HepG2 (cell line): ENCODE data around the gene NOXRED1. TPM values are rescaled to one million over a fixed set of nuclear protein-coding genes. Genes with fewer than 3 reads are reported as not detected.

ENCODE experiments used
- ATAC-seq: fragments of 200-7000 bp; cut with Tn5 transposase; 3 replicates; pipeline ENCODE4 v1.9.1; 2020; ENCODE audit warnings: mild to moderate bottlenecking, moderate library complexity
- BruUV-seq: library from RNA; stranded (reverse); fragments of 400-500 nt; replicated peaks from 2 replicates; lab custom pipeline; 2021; lab: Mats Ljungman, UMichigan
- CTCF ChIA-PET: fragments of 300-600 bp; formaldehyde crosslinking; extraction: SDS; loops from one replicate; lab custom pipeline; 2021; ENCODE audit warnings: low total read pairs, inconsistent platforms, low intra/inter-chr PET ratio; lab: Yijun Ruan, JAX
- POLR2A ChIA-PET: fragments of 350-600 bp; sonication (Branson Sonifier 250); formaldehyde crosslinking; loops from one replicate; lab custom pipeline; 2020; ENCODE audit warnings: antibody characterized with exemption, inconsistent platforms; lab: Yijun Ruan, JAX
- DNase-seq: peaks from one replicate; pipeline ENCODE4 v3.0.0-alpha.2; 2015; ENCODE audit warnings: low spot score
- FAIRE-seq: peaks from 3 replicates; lab custom pipeline; 2011; peaks lifted over from hg19 to GRCh38; lab: Jason Lieb, UNC
- H2AFZ ChIP-seq: one replicate; pipeline ENCODE4 v1.6.1; 2011; ENCODE audit warnings: low read length, inconsistent platforms
- H3K27ac ChIP-seq: fragments of 300-600 bp; 3 replicates; pipeline ENCODE4 v1.8.0; 2011; ENCODE audit warnings: mixed run types, mild to moderate bottlenecking, mixed read lengths, low read length, inconsistent platforms; ENCODE audit not compliant: insufficient read depth; ENCODE audit errors: extremely low read length
- H3K27me3 ChIP-seq, 2 experiments: fragments of 200-600 bp in 1 of 2; 2 replicates in 1 of 2; 3 replicates in 1 of 2; pipeline versions ENCODE4 v1.6.0 to v1.8.0; 2011; ENCODE audit warnings: low read length in 2 of 2, mild to moderate bottlenecking in 2 of 2, moderate library complexity in 2 of 2, inconsistent platforms in 1 of 2; ENCODE audit not compliant: insufficient read depth in 2 of 2, control insufficient read depth in 1 of 2
- H3K36me3 ChIP-seq, 2 experiments: fragments of 200-600 bp in 1 of 2; replicated peaks in 1 of 2; 2 replicates in 1 of 2; 3 replicates in 1 of 2; pipeline versions ENCODE4 v1.5.1 to v1.8.0; 2011; ENCODE audit warnings: low read length in 2 of 2, inconsistent platforms in 1 of 2; ENCODE audit not compliant: insufficient read depth in 2 of 2, control insufficient read depth in 1 of 2
- H3K4me1 ChIP-seq: 2 replicates; pipeline ENCODE4 v1.5.1; 2012; ENCODE audit warnings: low read length, inconsistent platforms; ENCODE audit not compliant: insufficient read depth
- H3K4me2 ChIP-seq: 2 replicates; pipeline ENCODE4 v1.6.0; 2011; ENCODE audit warnings: low read depth, low read length, inconsistent platforms
- H3K4me3 ChIP-seq, 3 experiments: fragments of 200-600 bp in 1 of 3; sonication (generic), shearing (Covaris generic) in 1 of 3; replicated peaks in 1 of 3; 2 replicates each; pipeline ENCODE4 v1.5.1; 2011 to 2016; ENCODE audit warnings: low read length in 3 of 3, inconsistent platforms in 2 of 3, low read depth in 2 of 3, mild to moderate bottlenecking in 2 of 3, control low read depth in 1 of 3, mixed read lengths in 1 of 3; ENCODE audit not compliant: insufficient read depth in 1 of 3
- H3K79me2 ChIP-seq: one replicate; pipeline ENCODE4 v1.6.1; 2011; ENCODE audit warnings: low read length, inconsistent platforms; ENCODE audit not compliant: insufficient read depth
- H3K9ac ChIP-seq: 2 replicates; pipeline ENCODE4 v1.6.0; 2011; ENCODE audit warnings: mild to moderate bottlenecking, low read depth, low read length, inconsistent platforms; ENCODE audit not compliant: insufficient read depth
- H3K9me3 ChIP-seq: 2 replicates; pipeline ENCODE4 v1.5.1; 2012; ENCODE audit warnings: mild to moderate bottlenecking, low read length
- H4K20me1 ChIP-seq: 2 replicates; pipeline ENCODE4 v1.6.0; 2011; ENCODE audit warnings: inconsistent platforms, mild to moderate bottlenecking, low read length, moderate library complexity; ENCODE audit not compliant: insufficient read depth
- MZF1 ChIP-seq: sonication (generic); formaldehyde crosslinking; IDR thresholded peaks from 2 replicates; pipeline ENCODE4 v1.8.1; 2023; ENCODE audit warnings: mild to moderate bottlenecking, missing genetic modification reagents, borderline replicate concordance
- NBN ChIP-seq: fragments of 450-650 bp; conservative IDR thresholded peaks from 2 replicates; pipeline ENCODE4 v1.6.1; 2017
- SMYD3 ChIP-seq: sonication (generic); formaldehyde crosslinking; IDR thresholded peaks from 2 replicates; pipeline ENCODE4 v1.8.1; 2023; ENCODE audit warnings: mild to moderate bottlenecking, missing genetic modification reagents
- TERF1 ChIP-seq: sonication (generic); formaldehyde crosslinking; IDR thresholded peaks from 2 replicates; pipeline ENCODE4 v1.8.0; 2022; ENCODE audit warnings: mild to moderate bottlenecking, missing genetic modification reagents, moderate library complexity
- TOE1 ChIP-seq: sonication (generic); formaldehyde crosslinking; IDR thresholded peaks from 2 replicates; pipeline ENCODE4 v1.4.0; 2020; ENCODE audit warnings: mild to moderate bottlenecking, missing genetic modification reagents
- TOPORS ChIP-seq: sonication (generic); formaldehyde crosslinking; IDR thresholded peaks from 2 replicates; pipeline ENCODE4 v1.8.0; 2023; ENCODE audit warnings: mild to moderate bottlenecking, missing genetic modification reagents
- WGBS: methylation state at CpG from one replicate; pipeline ENCODE4 v1.1.6; 2017; ENCODE audit warnings: low lambda C conversion rate; 5-methylcytosine and 5-hydroxymethylcytosine counted together
- in situ Hi-C: cut with HindIII; loops from 2 replicates; pipeline ENCODE4 v1.10.0; 2017; ENCODE audit warnings: low pct_unique_long_range_greater_than_20kb; ENCODE audit not compliant: extremely low pct_ligation_motif_present
- intact Hi-C: fragments of 100-400 bp; cut with micrococcal nuclease; formaldehyde crosslinking; loops from one replicate; pipeline ENCODE4 v1.10.0; 2022; ENCODE audit not compliant: unreplicated experiment
- polyA plus RNA-seq, 8 experiments: library from polyadenylated mRNA; depleted of rRNA in 3 of 8; stranded (reverse) in 7 of 8; unstranded in 1 of 8; fragments of >200 nt; fragmentation: Illumina TruSeq in 4 of 8; extraction: Trizol in 4 of 8; gene quantifications; 2 replicates each; pipeline versions ENCODE4 v1.2.1 to v1.2.3, GENCODE V29; 2011 to 2016; ENCODE audit warnings: low read depth in 4 of 8, missing spikeins in 1 of 8, mixed read lengths in 1 of 8; ENCODE audit not compliant: insufficient read depth in 1 of 8
- total RNA-seq, 5 experiments: library from RNA; depleted of rRNA; stranded (reverse); fragments of >200 nt; fragmentation: Illumina TruSeq; extraction: Trizol; gene quantifications; 2 replicates each; pipeline ENCODE4 v1.2.3, GENCODE V29; 2016; ENCODE audit warnings: low read depth in 1 of 5
- TF ChIP-seq, protein P1 (sequence below): sonication (generic); formaldehyde crosslinking; IDR thresholded peaks from 2 replicates; pipeline ENCODE4 v1.4.0; 2020; ENCODE audit warnings: missing genetic modification reagents
- TF ChIP-seq, protein P2 (sequence below): sonication (generic); formaldehyde crosslinking; IDR thresholded peaks from 2 replicates; pipeline ENCODE4 v1.4.0; 2020; ENCODE audit warnings: missing genetic modification reagents, borderline replicate concordance

NOXRED1 gene
- total and polyA plus RNA-seq, 2 of the 13 experiments (the other 11 are each of a cell fraction or from before 2014, with no cell fraction given): 0.24 to 0.41 TPM

GRCh38 chr14:77436042-77436441 lies 12.7 kb upstream of the NOXRED1 start:
- intact Hi-C loops: no loop called here
- BruUV-seq: no TSS peak
- TF ChIP-seq, protein P1, sequence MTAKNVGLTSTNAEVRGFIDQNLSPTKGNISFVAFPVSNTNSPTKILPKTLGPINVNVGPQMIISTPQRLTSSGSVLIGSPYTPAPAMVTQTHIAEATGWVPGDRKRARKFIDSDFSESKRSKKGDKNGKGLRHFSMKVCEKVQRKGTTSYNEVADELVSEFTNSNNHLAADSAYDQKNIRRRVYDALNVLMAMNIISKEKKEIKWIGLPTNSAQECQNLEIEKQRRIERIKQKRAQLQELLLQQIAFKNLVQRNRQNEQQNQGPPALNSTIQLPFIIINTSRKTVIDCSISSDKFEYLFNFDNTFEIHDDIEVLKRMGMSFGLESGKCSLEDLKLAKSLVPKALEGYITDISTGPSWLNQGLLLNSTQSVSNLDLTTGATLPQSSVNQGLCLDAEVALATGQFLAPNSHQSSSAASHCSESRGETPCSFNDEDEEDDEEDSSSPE (CRISPR knock-in tag): no peak
- TF ChIP-seq SMYD3 (CRISPR knock-in tag): no peak
- TF ChIP-seq TOE1: no peak
- TF ChIP-seq MZF1: no peak
- no peak for TF ChIP-seq NBN
- TF ChIP-seq TOPORS: no peak
- no peak for TF ChIP-seq TERF1 (CRISPR knock-in tag)
- TF ChIP-seq, protein P2, sequence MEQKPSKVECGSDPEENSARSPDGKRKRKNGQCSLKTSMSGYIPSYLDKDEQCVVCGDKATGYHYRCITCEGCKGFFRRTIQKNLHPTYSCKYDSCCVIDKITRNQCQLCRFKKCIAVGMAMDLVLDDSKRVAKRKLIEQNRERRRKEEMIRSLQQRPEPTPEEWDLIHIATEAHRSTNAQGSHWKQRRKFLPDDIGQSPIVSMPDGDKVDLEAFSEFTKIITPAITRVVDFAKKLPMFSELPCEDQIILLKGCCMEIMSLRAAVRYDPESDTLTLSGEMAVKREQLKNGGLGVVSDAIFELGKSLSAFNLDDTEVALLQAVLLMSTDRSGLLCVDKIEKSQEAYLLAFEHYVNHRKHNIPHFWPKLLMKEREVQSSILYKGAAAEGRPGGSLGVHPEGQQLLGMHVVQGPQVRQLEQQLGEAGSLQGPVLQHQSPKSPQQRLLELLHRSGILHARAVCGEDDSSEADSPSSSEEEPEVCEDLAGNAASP (CRISPR knock-in tag): no peak

More at GRCh38 chr14:77436042-77436441, 12.7 kb upstream of the NOXRED1 start:
- no peak for ATAC-seq
- H3K4me1 ChIP-seq: no peaks in the 10 kb centered on the region
- POLR2A ChIA-PET: no interaction called here
- FAIRE-seq: no peak
- 98% methylated on average over 3 of the region's 3 CpGs for WGBS
- no peak overlapping the region for H2AFZ ChIP-seq
- DNase-seq: no peak
- no peaks in the 10 kb centered on the region for H3K79me2 ChIP-seq
- in situ Hi-C loops: no loop called here
- no peak overlapping the region for H3K4me2 ChIP-seq
- H3K9ac ChIP-seq: no peak overlapping the region
- H4K20me1 ChIP-seq: no peaks in the 10 kb centered on the region
- H3K9me3 ChIP-seq: no peaks in the 10 kb centered on the region
- peaks cover 6 to 35% of the 10 kb centered on the region in 2 experiments for H3K36me3 ChIP-seq
- CTCF ChIA-PET: no interaction called here
- H3K27ac ChIP-seq: no peak overlapping the region
- no peak overlapping the region for H3K4me3 ChIP-seq
- H3K27me3 ChIP-seq: no peaks in the 10 kb centered on the region
